ENCODE data around the gene MBD2. TPM values are rescaled to one million over a fixed set of nuclear protein-coding genes. Genes with fewer than 3 reads are reported as not detected.

Gene MBD2
- total RNA-seq, 5 donors from 2014 or later (not counting 1 experiment from before 2014, with no cell fraction given) = 83.8 to 107 (median 97.5) TPM

GRCh38 chr18:54148678-54149077 lies 75.8 kb downstream of the MBD2 start:
- ChIA-PET POLR2A (no interaction called here), CTCF (no interaction called here)
- Histone ChIP-seq H3K4me3 (ENCODE audit: control insufficient read depth in 1 of 2, extremely low read depth in 1 of 2, low read length in 1 of 2) (no peak overlapping the region), H3K9me3 (no peaks in the 10 kb centered on the region), H3K27me3 (replicated peaks in 1 of 2; ENCODE audit: control insufficient read depth in 2 of 2, extremely low read depth in 1 of 2, insufficient read depth in 2 of 2, low read length in 1 of 2) (no peaks in the 10 kb centered on the region), H3K4me1 (ENCODE audit: control insufficient read depth in 1 of 2, extremely low read depth in 1 of 2, insufficient read depth in 2 of 2, low read length in 2 of 2) (no peaks in the 10 kb centered on the region), H3K36me3 (ENCODE audit: control insufficient read depth in 2 of 2, extremely low read depth in 1 of 2, insufficient read depth in 1 of 2, low read length in 1 of 2) (peaks cover 3 to 9% of the 10 kb centered on the region in 2 donors), H3K27ac (ENCODE audit: low read length) (no peak overlapping the region)
- Mint-ChIP-seq H3K36me3 (peaks cover 30% of the 10 kb centered on the region), H3K4me3 (peak overlapping the region in 1 of 3 donors; percentile 32), H3K27ac (peak overlapping the region; percentile 78 to 92), H3K9me3 (peaks cover under 1 to 5% (median 2%) of the 10 kb centered on the region in 3 donors), H3K4me1 (peaks cover 0 to 32% (median 32%) of the 10 kb centered on the region in 3 donors), H3K27me3 (no peaks in the 10 kb centered on the region)
- no peak for ATAC-seq (replicated peaks in 1 of 4)
- DNase-seq = no peak
- 64% methylated on average over 2 of the region's 4 CpGs for WGBS (ENCODE audit: insufficient coverage)

GRCh38 chr18:54148151-54148550 lies 76.3 kb downstream of the MBD2 start:
- peak overlapping the region in 1 of 2 donors; percentile 1 for H3K27ac Mint-ChIP-seq
- H3K4me3 Mint-ChIP-seq = no peak overlapping the region
- CTCF ChIA-PET = interaction anchor here in 1 of 2 donors (0.7 kb wide), 1 partner anchor 75 kb away, joined by 3 read pairs; no protein-coding TSS in a partner anchor

GRCh38 chr18:54147439-54147838 lies 77.0 kb downstream of the MBD2 start:
- peaks cover 28% of the 10 kb centered on the region for H3K36me3 Mint-ChIP-seq
- DNase-seq = no peak
- no peaks in the 10 kb centered on the region for H3K27me3 Mint-ChIP-seq
- peaks cover 0 to 32% (median 32%) of the 10 kb centered on the region in 3 donors for H3K4me1 Mint-ChIP-seq
- H3K4me3 Mint-ChIP-seq = no peak overlapping the region
- Histone ChIP-seq H3K4me1 (ENCODE audit: control insufficient read depth in 1 of 2, extremely low read depth in 1 of 2, insufficient read depth in 2 of 2, low read length in 2 of 2) (no peaks in the 10 kb centered on the region), H3K9me3 (no peaks in the 10 kb centered on the region), H3K27me3 (replicated peaks in 1 of 2; ENCODE audit: control insufficient read depth in 2 of 2, extremely low read depth in 1 of 2, insufficient read depth in 2 of 2, low read length in 1 of 2) (no peaks in the 10 kb centered on the region), H3K4me3 (ENCODE audit: control insufficient read depth in 1 of 2, extremely low read depth in 1 of 2, low read length in 1 of 2) (no peak overlapping the region), H3K27ac (ENCODE audit: low read length) (no peak overlapping the region), H3K36me3 (ENCODE audit: control insufficient read depth in 2 of 2, extremely low read depth in 1 of 2, insufficient read depth in 1 of 2, low read length in 1 of 2) (peaks cover 2 to 3% of the 10 kb centered on the region in 2 donors)
- ChIA-PET POLR2A (no interaction called here), CTCF (interaction anchor here in 1 of 2 donors (0.6 kb wide), 1 partner anchor 50 kb away, joined by 4 read pairs; no protein-coding TSS in a partner anchor)
- no CpG with 5 or more reads among the region's 2 CpGs for WGBS (ENCODE audit: insufficient coverage)
- H3K9me3 Mint-ChIP-seq = peaks cover 5 to 10% (median 6%) of the 10 kb centered on the region in 3 donors
- no peak for ATAC-seq (replicated peaks in 1 of 4)
- peak overlapping the region in 1 of 2 donors; percentile 35 for H3K27ac Mint-ChIP-seq

More at GRCh38 chr18:54148151-54148550, 76.3 kb downstream of the MBD2 start:
- Histone ChIP-seq H3K4me3 (ENCODE audit: control insufficient read depth in 1 of 2, extremely low read depth in 1 of 2, low read length in 1 of 2) (no peak overlapping the region), H3K4me1 (ENCODE audit: control insufficient read depth in 1 of 2, extremely low read depth in 1 of 2, insufficient read depth in 2 of 2, low read length in 2 of 2) (no peaks in the 10 kb centered on the region), H3K27ac (ENCODE audit: low read length) (no peak overlapping the region), H3K36me3 (ENCODE audit: control insufficient read depth in 2 of 2, extremely low read depth in 1 of 2, insufficient read depth in 1 of 2, low read length in 1 of 2) (peaks cover 3 to 6% of the 10 kb centered on the region in 2 donors), H3K27me3 (replicated peaks in 1 of 2; ENCODE audit: control insufficient read depth in 2 of 2, extremely low read depth in 1 of 2, insufficient read depth in 2 of 2, low read length in 1 of 2) (no peaks in the 10 kb centered on the region), H3K9me3 (no peaks in the 10 kb centered on the region)
- Mint-ChIP-seq H3K4me1 (peaks cover 0 to 32% (median 32%) of the 10 kb centered on the region in 3 donors), H3K36me3 (peaks cover 32% of the 10 kb centered on the region), H3K9me3 (peaks cover 5 to 10% (median 6%) of the 10 kb centered on the region in 3 donors), H3K27me3 (no peaks in the 10 kb centered on the region)
- ATAC-seq (replicated peaks in 1 of 4) = no peak
- no peak for DNase-seq
- POLR2A ChIA-PET = no interaction called here

GRCh38 chr18:54141041-54141608 lies 83.3 kb downstream of the MBD2 start:
- Mint-ChIP-seq H3K9me3 (peaks cover 12 to 30% (median 21%) of the 10 kb centered on the region in 3 donors), H3K27me3 (no peaks in the 10 kb centered on the region), H3K4me3 (no peak overlapping the region), H3K36me3 (peaks cover 39% of the 10 kb centered on the region), H3K4me1 (no peaks in the 10 kb centered on the region), H3K27ac (no peak overlapping the region)
- ChIA-PET CTCF (no interaction called here), POLR2A (no interaction called here)
- Histone ChIP-seq H3K36me3 (ENCODE audit: control insufficient read depth in 2 of 2, extremely low read depth in 1 of 2, insufficient read depth in 1 of 2, low read length in 1 of 2) (no peaks in the 10 kb centered on the region), H3K27me3 (replicated peaks in 1 of 2; ENCODE audit: control insufficient read depth in 2 of 2, extremely low read depth in 1 of 2, insufficient read depth in 2 of 2, low read length in 1 of 2) (no peaks in the 10 kb centered on the region), H3K9me3 (no peaks in the 10 kb centered on the region), H3K4me3 (ENCODE audit: control insufficient read depth in 1 of 2, extremely low read depth in 1 of 2, low read length in 1 of 2) (no peak overlapping the region), H3K27ac (ENCODE audit: low read length) (no peak overlapping the region), H3K4me1 (ENCODE audit: control insufficient read depth in 1 of 2, extremely low read depth in 1 of 2, insufficient read depth in 2 of 2, low read length in 2 of 2) (no peaks in the 10 kb centered on the region)
- 100% methylated on average over 1 of the region's 3 CpGs for WGBS (ENCODE audit: insufficient coverage)
- ATAC-seq (replicated peaks in 1 of 4) = no peak
- no peak for DNase-seq

DNA sequence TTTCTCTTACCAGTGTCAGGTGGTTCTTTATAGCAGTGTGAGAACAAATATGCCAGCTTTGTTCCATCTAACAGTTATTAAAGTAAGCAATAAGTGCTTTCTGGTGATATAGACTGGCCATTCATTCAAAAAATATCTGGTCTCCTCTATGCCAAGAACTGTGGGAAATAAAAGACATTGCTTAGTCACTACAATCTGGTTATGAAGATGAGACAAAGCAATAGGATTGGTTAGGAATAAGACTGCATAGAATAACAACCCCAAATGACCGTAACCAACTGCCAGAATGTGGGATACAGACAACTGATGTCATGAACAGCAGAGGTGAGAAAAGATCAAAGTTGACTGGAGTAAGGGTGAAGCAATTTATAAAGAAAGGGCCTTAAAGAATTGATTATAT lies 83.8 kb downstream of the MBD2 start:
- Mint-ChIP-seq H3K27me3 (no peaks in the 10 kb centered on the region), H3K9me3 (peaks cover 12 to 30% (median 21%) of the 10 kb centered on the region in 3 donors), H3K27ac (no peak overlapping the region), H3K36me3 (peaks cover 39% of the 10 kb centered on the region), H3K4me3 (no peak overlapping the region), H3K4me1 (no peaks in the 10 kb centered on the region)
- H3K9me3 ChIP-seq = no peaks in the 10 kb centered on the region
- DNase-seq (no peak), ATAC-seq (replicated peaks in 1 of 4) (no peak)
- POLR2A ChIA-PET = no interaction called here
- WGBS (ENCODE audit: insufficient coverage) = no CpG with 5 or more reads among the region's 1 CpG
- no peaks in the 10 kb centered on the region for H3K27me3 ChIP-seq (replicated peaks in 1 of 2; ENCODE audit: control insufficient read depth in 2 of 2, extremely low read depth in 1 of 2, insufficient read depth in 2 of 2, low read length in 1 of 2)
- no peaks in the 10 kb centered on the region for H3K4me1 ChIP-seq (ENCODE audit: control insufficient read depth in 1 of 2, extremely low read depth in 1 of 2, insufficient read depth in 2 of 2, low read length in 2 of 2)
- no peak overlapping the region for H3K27ac ChIP-seq (ENCODE audit: low read length)
- CTCF ChIA-PET = interaction anchor here in 1 of 2 donors (0.6 kb wide), 1 partner anchor 800 kb away, joined by 3 read pairs; no protein-coding TSS in a partner anchor
- no peak overlapping the region for H3K4me3 ChIP-seq (ENCODE audit: control insufficient read depth in 1 of 2, extremely low read depth in 1 of 2, low read length in 1 of 2)
- no peaks in the 10 kb centered on the region for H3K36me3 ChIP-seq (ENCODE audit: control insufficient read depth in 2 of 2, extremely low read depth in 1 of 2, insufficient read depth in 1 of 2, low read length in 1 of 2)

GRCh38 chr18:54135216-54135615 lies 89.3 kb downstream of the MBD2 start:
- H3K9me3 ChIP-seq = no peaks in the 10 kb centered on the region
- Mint-ChIP-seq H3K9me3 (peaks cover 7 to 15% (median 12%) of the 10 kb centered on the region in 3 donors), H3K4me1 (peaks cover 0 to under 1% (median 0%) of the 10 kb centered on the region in 3 donors), H3K4me3 (no peak overlapping the region), H3K27me3 (no peaks in the 10 kb centered on the region), H3K27ac (no peak overlapping the region), H3K36me3 (peaks cover 14% of the 10 kb centered on the region)
- ATAC-seq (replicated peaks in 1 of 4) (no peak), DNase-seq (no peak)
- no peaks in the 10 kb centered on the region for H3K27me3 ChIP-seq (replicated peaks in 1 of 2; ENCODE audit: control insufficient read depth in 2 of 2, extremely low read depth in 1 of 2, insufficient read depth in 2 of 2, low read length in 1 of 2)
- H3K36me3 ChIP-seq (ENCODE audit: control insufficient read depth in 2 of 2, extremely low read depth in 1 of 2, insufficient read depth in 1 of 2, low read length in 1 of 2) = no peaks in the 10 kb centered on the region
- no peak overlapping the region for H3K27ac ChIP-seq (ENCODE audit: low read length)
- ChIA-PET POLR2A (no interaction called here), CTCF (no interaction called here)
- 100% methylated on average over 1 of the region's 3 CpGs for WGBS (ENCODE audit: insufficient coverage)
- no peak overlapping the region for H3K4me3 ChIP-seq (ENCODE audit: control insufficient read depth in 1 of 2, extremely low read depth in 1 of 2, low read length in 1 of 2)
- no peaks in the 10 kb centered on the region for H3K4me1 ChIP-seq (ENCODE audit: control insufficient read depth in 1 of 2, extremely low read depth in 1 of 2, insufficient read depth in 2 of 2, low read length in 2 of 2)

Measured in T-cell (primary cell).